H1 (cell line): ENCODE measurements around the gene ACVR2A. TPM values are rescaled to one million over a fixed set of nuclear protein-coding genes. Genes with fewer than 3 reads are reported as not detected.

ENCODE experiments used
- CTCF ChIA-PET: fragments of 300-600 bp; sonication (Branson Sonifier 250); formaldehyde crosslinking; loops from one replicate; lab custom pipeline; 2021; ENCODE audit not compliant: partially characterized antibody; lab: Charles Lee
- POLR2A ChIA-PET: fragments of 300-600 bp; sonication (Branson Sonifier 250); formaldehyde crosslinking; loops from one replicate; lab custom pipeline; 2021; ENCODE audit warnings: inconsistent platforms; ENCODE audit not compliant: partially characterized antibody; lab: Charles Lee
- DNase-seq, 2 experiments: peaks; one replicate each; pipeline versions ENCODE4 v3.0.0 to v3.0.0-alpha.2; 2010 to 2022; ENCODE audit warnings: low spot score in 2 of 2, low read depth in 1 of 2, mixed read lengths in 1 of 2
- FAIRE-seq: peaks from 2 replicates; lab custom pipeline; 2011; peaks lifted over from hg19 to GRCh38; lab: Jason Lieb, UNC
- H2AFZ ChIP-seq: 2 replicates; pipeline ENCODE4 v1.8.1; 2012; ENCODE audit warnings: low read length, inconsistent platforms
- H2AK5ac ChIP-seq: 2 replicates; pipeline ENCODE4 v1.6.1; 2013; ENCODE audit warnings: low read depth, low read length
- H2BK120ac ChIP-seq: replicated peaks from 2 replicates; pipeline ENCODE3; 2013; ENCODE audit warnings: low read depth, low read length, inconsistent platforms
- H2BK12ac ChIP-seq: 2 replicates; pipeline ENCODE4 v1.6.1; 2013; ENCODE audit warnings: low read depth, low read length
- H2BK15ac ChIP-seq: 2 replicates; pipeline ENCODE4 v1.6.1; 2013; ENCODE audit warnings: low read length
- H2BK20ac ChIP-seq: 2 replicates; pipeline ENCODE4 v1.6.1; 2013; ENCODE audit warnings: low read length
- H2BK5ac ChIP-seq: 2 replicates; pipeline ENCODE4 v1.6.1; 2013; ENCODE audit warnings: low read depth, low read length
- H3K14ac ChIP-seq: 2 replicates; pipeline ENCODE4 v1.6.1; 2013; ENCODE audit warnings: inconsistent platforms; ENCODE audit not compliant: insufficient read length
- H3K18ac ChIP-seq: 2 replicates; pipeline ENCODE4 v1.6.1; 2013; ENCODE audit warnings: low read length; ENCODE audit errors: extremely low read depth
- H3K23ac ChIP-seq: 2 replicates; pipeline ENCODE4 v1.6.1; 2013; ENCODE audit warnings: inconsistent platforms; ENCODE audit not compliant: insufficient read length
- H3K23me2 ChIP-seq: 2 replicates; pipeline ENCODE4 v1.6.1; 2013; ENCODE audit warnings: low read depth, low read length
- H3K27ac ChIP-seq: 2 replicates; pipeline ENCODE4 v1.6.1; 2011; ENCODE audit warnings: low read depth, low read length, inconsistent platforms
- H3K27me3 ChIP-seq, 4 experiments: replicated peaks in 1 of 4; 1 replicate in 1 of 4; 2 replicates in 3 of 4; pipeline versions ENCODE4 v1.6.1 to v1.8.1; 2011 to 2013; ENCODE audit warnings: low read length in 3 of 4, mild to moderate bottlenecking in 3 of 4, inconsistent platforms in 2 of 4, mixed read lengths in 2 of 4, moderate library complexity in 1 of 4; ENCODE audit not compliant: control insufficient read depth in 3 of 4, insufficient read depth in 3 of 4; ENCODE audit errors: extremely low read depth in 1 of 4
- H3K36me3 ChIP-seq, 4 experiments: 2 replicates each; pipeline versions ENCODE4 v1.6.1 to v1.8.1; 2011 to 2013; ENCODE audit warnings: mild to moderate bottlenecking in 4 of 4, low read length in 3 of 4, moderate library complexity in 2 of 4, control low read depth in 1 of 4, inconsistent platforms in 1 of 4; ENCODE audit not compliant: insufficient read depth in 4 of 4, control insufficient read depth in 2 of 4
- H3K4ac ChIP-seq: replicated peaks from 2 replicates; pipeline ENCODE3; 2013; ENCODE audit warnings: low read length, low read depth, mixed read lengths, inconsistent platforms; ENCODE audit not compliant: insufficient read length
- H3K4me1 ChIP-seq, 4 experiments: replicated peaks in 1 of 4; 1 replicate in 1 of 4; 2 replicates in 3 of 4; pipeline versions ENCODE4 v1.6.1 to v1.8.1; 2011 to 2013; ENCODE audit warnings: low read length in 3 of 4, inconsistent platforms in 2 of 4, mixed read lengths in 1 of 4; ENCODE audit not compliant: insufficient read depth in 4 of 4, control insufficient read depth in 3 of 4
- H3K4me2 ChIP-seq, 2 experiments: 2 replicates each; pipeline versions ENCODE4 v1.6.1 to v1.8.1; 2011 to 2013; ENCODE audit warnings: low read depth in 2 of 2, low read length in 2 of 2, control low read depth in 1 of 2, inconsistent platforms in 1 of 2, mild to moderate bottlenecking in 1 of 2; ENCODE audit not compliant: insufficient read depth in 1 of 2
- H3K4me3 ChIP-seq, 4 experiments: fragments of 200-600, 300-600 bp in 1 of 4; sonication (generic), shearing (Covaris generic), sonication (Bioruptor Twin) in 1 of 4; 2 replicates each; pipeline versions ENCODE4 v1.5.1 to v1.8.1; 2011 to 2016; ENCODE audit warnings: low read length in 4 of 4, low read depth in 3 of 4, control low read depth in 2 of 4, inconsistent platforms in 2 of 4, mild to moderate bottlenecking in 2 of 4, mixed read lengths in 1 of 4, moderate library complexity in 1 of 4; ENCODE audit not compliant: insufficient read depth in 2 of 4; ENCODE audit errors: extremely low read depth in 1 of 4
- H3K56ac ChIP-seq: replicated peaks from 2 replicates; pipeline ENCODE3; 2013; ENCODE audit warnings: low read depth, mild to moderate bottlenecking, mixed read lengths, low read length, inconsistent platforms; ENCODE audit not compliant: insufficient read length
- H3K79me1 ChIP-seq: 2 replicates; pipeline ENCODE4 v1.6.1; 2013; ENCODE audit warnings: low read depth, low read length, control low read depth
- H3K79me2 ChIP-seq, 2 experiments: 2 replicates each; pipeline versions ENCODE4 v1.6.1 to v1.8.1; 2012 to 2013; ENCODE audit warnings: low read length in 2 of 2, mild to moderate bottlenecking in 2 of 2, inconsistent platforms in 1 of 2; ENCODE audit not compliant: insufficient read depth in 2 of 2, control insufficient read depth in 1 of 2
- H3K9ac ChIP-seq, 4 experiments: replicated peaks in 1 of 4; 1 replicate in 1 of 4; 2 replicates in 3 of 4; pipeline versions ENCODE4 v1.6.1 to v1.8.1; 2011 to 2013; ENCODE audit warnings: low read depth in 3 of 4, low read length in 3 of 4, control low read depth in 2 of 4, mild to moderate bottlenecking in 2 of 4, moderate library complexity in 2 of 4, inconsistent platforms in 1 of 4; ENCODE audit errors: extremely low read depth in 1 of 4
- H3K9me3 ChIP-seq, 2 experiments: 2 replicates each; pipeline versions ENCODE4 v1.6.1 to v1.8.1; 2012 to 2013; ENCODE audit warnings: mild to moderate bottlenecking in 2 of 2, moderate library complexity in 2 of 2, control low read depth in 1 of 2, inconsistent platforms in 1 of 2, low read depth in 1 of 2, low read length in 1 of 2, mixed read lengths in 1 of 2; ENCODE audit not compliant: insufficient read depth in 2 of 2
- H4K20me1 ChIP-seq, 2 experiments: replicated peaks in 1 of 2; 2 replicates each; pipeline versions ENCODE3 to v1.8.1; 2011 to 2013; ENCODE audit warnings: inconsistent platforms in 2 of 2, low read length in 2 of 2, mild to moderate bottlenecking in 1 of 2; ENCODE audit not compliant: insufficient read depth in 2 of 2, control insufficient read depth in 1 of 2
- H4K5ac ChIP-seq: 2 replicates; pipeline ENCODE4 v1.6.1; 2013; ENCODE audit warnings: low read length, low read depth, mixed read lengths, inconsistent platforms; ENCODE audit not compliant: insufficient read length
- H4K8ac ChIP-seq: 2 replicates; pipeline ENCODE4 v1.8.0; 2013; ENCODE audit warnings: mild to moderate bottlenecking, moderate library complexity, low read length, inconsistent platforms; ENCODE audit not compliant: insufficient read depth; ENCODE audit errors: extremely low read depth
- H4K91ac ChIP-seq: replicated peaks from 2 replicates; pipeline ENCODE3; 2013; ENCODE audit warnings: low read length, mixed read lengths, inconsistent platforms; ENCODE audit not compliant: insufficient read length
- BRCA1 ChIP-seq: IDR thresholded peaks from 2 replicates; pipeline ENCODE4 v1.6.1; 2012; ENCODE audit warnings: low read depth, low read length, improper control_type of control experiment
- CBX5 ChIP-seq: fragments of 300-800, 300-1000 bp; sonication (generic); IDR thresholded peaks from 2 replicates; pipeline ENCODE4 v1.7.1; 2016; ENCODE audit warnings: antibody characterized with exemption, low read length, low read depth
- JUND ChIP-seq: IDR thresholded peaks from 2 replicates; pipeline ENCODE4 v1.6.1; 2011; ENCODE audit warnings: mild to moderate bottlenecking, improper control_type of control experiment, low read length
- POLR2A ChIP-seq, 2 experiments: IDR thresholded peaks; 1 replicate in 1 of 2; 2 replicates in 1 of 2; pipeline ENCODE4 v1.6.1; 2011; ENCODE audit warnings: low read depth in 2 of 2, low read length in 2 of 2, mild to moderate bottlenecking in 2 of 2; ENCODE audit errors: control extremely low read depth in 1 of 2
- RFX5 ChIP-seq: IDR thresholded peaks from 2 replicates; pipeline ENCODE4 v1.6.1; 2011; ENCODE audit warnings: low read depth, low read length, improper control_type of control experiment, borderline replicate concordance
- RNF2 ChIP-seq: fragments of 200-900, 300-1000 bp; sonication (generic); IDR thresholded peaks from 2 replicates; pipeline ENCODE4 v1.7.1; 2016; ENCODE audit warnings: borderline replicate concordance, low read depth, mild to moderate bottlenecking, antibody characterized with exemption, low read length; ENCODE audit not compliant: poor library complexity, severe bottlenecking; ENCODE audit errors: missing control alignments
- SAP30 ChIP-seq: fragments of 300-600 bp; sonication (generic); IDR thresholded peaks from 2 replicates; pipeline ENCODE4 v1.7.1; 2012; ENCODE audit warnings: low read length, moderate library complexity, mild to moderate bottlenecking, inconsistent platforms; ENCODE audit not compliant: insufficient read depth, insufficient replicate concordance
- SIRT6 ChIP-seq: IDR thresholded peaks from one replicate; pipeline ENCODE4 v1.7.1; 2012; ENCODE audit warnings: low read length, inconsistent platforms
- SIX5 ChIP-seq: IDR thresholded peaks from 2 replicates; pipeline ENCODE4 v1.6.1; 2011; ENCODE audit warnings: mild to moderate bottlenecking, low read depth, low read length
- TAF1 ChIP-seq: IDR thresholded peaks from 2 replicates; pipeline ENCODE4 v1.6.1; 2011; ENCODE audit warnings: mild to moderate bottlenecking, low read depth, low read length
- WGBS, 2 experiments: shearing (Covaris generic) in 1 of 2; methylation state at CpG; one replicate each; pipeline versions ENCODE4 v1.1.6 to v1.1.7; 2013 to 2015; ENCODE audit warnings: low lambda C conversion rate in 2 of 2, mixed read lengths in 2 of 2, inconsistent platforms in 1 of 2, low coverage in 1 of 2, missing lambda C conversion rate in 1 of 2; ENCODE audit not compliant: insufficient replicate concordance in 2 of 2, insufficient coverage in 1 of 2, insufficient read length in 1 of 2; ENCODE audit errors: extremely low coverage in 1 of 2, missing lambda C conversion rate in 1 of 2; 5-methylcytosine and 5-hydroxymethylcytosine counted together
- polyA plus RNA-seq, 7 experiments: library from polyadenylated mRNA; depleted of rRNA in 3 of 7; stranded (reverse) in 5 of 7; unstranded in 2 of 7; fragments of >200 nt in 5 of 7; fragments of 200-250 nt in 2 of 7; gene quantifications; 1 replicate in 5 of 7; 2 replicates in 1 of 7; 4 replicates in 1 of 7; pipeline versions ENCODE4 v1.2.1 to v1.2.3, GENCODE V29; 2011 to 2013; ENCODE audit warnings: missing spikeins in 2 of 7, mixed read lengths in 2 of 7
- total RNA-seq: library from RNA; stranded (reverse); fragmentation: NEBNext Ultra II Directional; extraction: Animal tissue kit (Norgen Biotek cat#: 25700); gene quantifications from 2 replicates; pipeline ENCODE4 v1.2.1, GENCODE V29; 2021
- TF ChIP-seq, protein P1 (sequence below), 3 experiments: IDR thresholded peaks; 1 replicate in 2 of 3; 2 replicates in 1 of 3; pipeline versions ENCODE4 v1.5.1 to v1.6.1; 2011; ENCODE audit warnings: low read length in 3 of 3, mild to moderate bottlenecking in 3 of 3, inconsistent platforms in 2 of 3, low read depth in 1 of 3, moderate library complexity in 1 of 3; ENCODE audit not compliant: insufficient read depth in 1 of 3; ENCODE audit errors: control extremely low read depth in 1 of 3

ACVR2A gene
- total and polyA plus RNA-seq, 2 of the 8 experiments (the other 6 are each of a cell fraction or from before 2014, with no cell fraction given) = 3.4 to 18.1 TPM

- H3K79me2 ChIP-seq = peaks cover 0 to 77% of the 10 kb centered on the region in 2 experiments; a peak in 3 of 4 replicates
- no peak overlapping the region for H2BK20ac ChIP-seq
- H3K4me1 ChIP-seq = peaks cover 0 to 5% (median 0%) of the 10 kb centered on the region in 4 experiments; a peak in 1 of 7 replicates
- H3K36me3 ChIP-seq = peaks cover 0 to 6% (median 0%) of the 10 kb centered on the region in 4 experiments; a peak in 1 of 8 replicates
- no peaks in the 10 kb centered on the region for H3K9me3 ChIP-seq
- H3K9ac ChIP-seq = no peak overlapping the region
- no peak overlapping the region for H3K4me2 ChIP-seq
- H4K20me1 ChIP-seq = peaks cover 0 to 7% of the 10 kb centered on the region in 2 experiments
- H2AFZ ChIP-seq = no peak overlapping the region
- FAIRE-seq (no peak), DNase-seq (no peak)
- no peak overlapping the region for H4K5ac ChIP-seq
- H2BK12ac ChIP-seq = no peak overlapping the region
- H3K18ac ChIP-seq = no peak overlapping the region
- 93% methylated on average over 3 of the region's 3 CpGs; no CpG with 5 or more reads in 1 of the 2 experiments for WGBS, 2 experiments
- H4K8ac ChIP-seq = no peak overlapping the region
- H3K56ac ChIP-seq = no peak overlapping the region
- no peak overlapping the region for H2BK120ac ChIP-seq
- POLR2A ChIA-PET = no interaction called here
- no peaks in the 10 kb centered on the region for H3K27me3 ChIP-seq
- CTCF ChIA-PET = interaction anchor here (0.9 to 2.0 kb wide), 3 partner anchors 12 to 835 kb away, joined by 3 to 4 read pairs (median 3); no protein-coding TSS in a partner anchor
- peaks cover 8% of the 10 kb centered on the region for H3K79me1 ChIP-seq
- no peak overlapping the region for H3K14ac ChIP-seq
- no peak overlapping the region for H2BK5ac ChIP-seq
- no peak overlapping the region for H2AK5ac ChIP-seq
- H3K4ac ChIP-seq = no peak overlapping the region
- H3K27ac ChIP-seq = no peak overlapping the region
- H4K91ac ChIP-seq = no peak overlapping the region
- H3K23me2 ChIP-seq = no peaks in the 10 kb centered on the region
- no peak overlapping the region for H3K4me3 ChIP-seq
- no peak overlapping the region for H2BK15ac ChIP-seq
- H3K23ac ChIP-seq = no peak overlapping the region
- TF ChIP-seq SIX5 = no peak
- TF ChIP-seq, protein P1, sequence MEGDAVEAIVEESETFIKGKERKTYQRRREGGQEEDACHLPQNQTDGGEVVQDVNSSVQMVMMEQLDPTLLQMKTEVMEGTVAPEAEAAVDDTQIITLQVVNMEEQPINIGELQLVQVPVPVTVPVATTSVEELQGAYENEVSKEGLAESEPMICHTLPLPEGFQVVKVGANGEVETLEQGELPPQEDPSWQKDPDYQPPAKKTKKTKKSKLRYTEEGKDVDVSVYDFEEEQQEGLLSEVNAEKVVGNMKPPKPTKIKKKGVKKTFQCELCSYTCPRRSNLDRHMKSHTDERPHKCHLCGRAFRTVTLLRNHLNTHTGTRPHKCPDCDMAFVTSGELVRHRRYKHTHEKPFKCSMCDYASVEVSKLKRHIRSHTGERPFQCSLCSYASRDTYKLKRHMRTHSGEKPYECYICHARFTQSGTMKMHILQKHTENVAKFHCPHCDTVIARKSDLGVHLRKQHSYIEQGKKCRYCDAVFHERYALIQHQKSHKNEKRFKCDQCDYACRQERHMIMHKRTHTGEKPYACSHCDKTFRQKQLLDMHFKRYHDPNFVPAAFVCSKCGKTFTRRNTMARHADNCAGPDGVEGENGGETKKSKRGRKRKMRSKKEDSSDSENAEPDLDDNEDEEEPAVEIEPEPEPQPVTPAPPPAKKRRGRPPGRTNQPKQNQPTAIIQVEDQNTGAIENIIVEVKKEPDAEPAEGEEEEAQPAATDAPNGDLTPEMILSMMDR (IDR thresholded peaks at IDR 0.05; ENCODE audit: control extremely low read depth in 1 of 3, insufficient read depth in 1 of 3, low read depth in 1 of 3, low read length in 3 of 3) = no peak
- TF ChIP-seq TAF1 = no peak
- TF ChIP-seq CBX5 = no peak
- no peak for TF ChIP-seq SAP30
- no peak for TF ChIP-seq BRCA1
- no peak for TF ChIP-seq POLR2A (IDR thresholded peaks at IDR 0.05; ENCODE audit: control extremely low read depth in 1 of 2, low read depth in 2 of 2, low read length in 2 of 2)
- TF ChIP-seq RNF2 = no peak
- no peak for TF ChIP-seq JUND
- TF ChIP-seq RFX5 = no peak
- no peak for TF ChIP-seq SIRT6
These were observed 132.8 kb downstream of the ACVR2A start for GRCh38 chr2:147977679-147978078.
